NCI-H2196 treated with DMSO at 0.1 percent for 48 hours (cell line): ENCODE data around the gene EOLA1.
"Not testable (repeated sequence)": the region's sequence is repeated elsewhere in the genome, so short reads cannot be mapped to it uniquely, and the experiment has no call there.

Experiments used
- DNase-seq: peaks from one replicate; lab custom pipeline; 2025; ENCODE audit not compliant: unreplicated experiment; lab: John Stamatoyannopoulos, UW

Gene EOLA1

DNA sequence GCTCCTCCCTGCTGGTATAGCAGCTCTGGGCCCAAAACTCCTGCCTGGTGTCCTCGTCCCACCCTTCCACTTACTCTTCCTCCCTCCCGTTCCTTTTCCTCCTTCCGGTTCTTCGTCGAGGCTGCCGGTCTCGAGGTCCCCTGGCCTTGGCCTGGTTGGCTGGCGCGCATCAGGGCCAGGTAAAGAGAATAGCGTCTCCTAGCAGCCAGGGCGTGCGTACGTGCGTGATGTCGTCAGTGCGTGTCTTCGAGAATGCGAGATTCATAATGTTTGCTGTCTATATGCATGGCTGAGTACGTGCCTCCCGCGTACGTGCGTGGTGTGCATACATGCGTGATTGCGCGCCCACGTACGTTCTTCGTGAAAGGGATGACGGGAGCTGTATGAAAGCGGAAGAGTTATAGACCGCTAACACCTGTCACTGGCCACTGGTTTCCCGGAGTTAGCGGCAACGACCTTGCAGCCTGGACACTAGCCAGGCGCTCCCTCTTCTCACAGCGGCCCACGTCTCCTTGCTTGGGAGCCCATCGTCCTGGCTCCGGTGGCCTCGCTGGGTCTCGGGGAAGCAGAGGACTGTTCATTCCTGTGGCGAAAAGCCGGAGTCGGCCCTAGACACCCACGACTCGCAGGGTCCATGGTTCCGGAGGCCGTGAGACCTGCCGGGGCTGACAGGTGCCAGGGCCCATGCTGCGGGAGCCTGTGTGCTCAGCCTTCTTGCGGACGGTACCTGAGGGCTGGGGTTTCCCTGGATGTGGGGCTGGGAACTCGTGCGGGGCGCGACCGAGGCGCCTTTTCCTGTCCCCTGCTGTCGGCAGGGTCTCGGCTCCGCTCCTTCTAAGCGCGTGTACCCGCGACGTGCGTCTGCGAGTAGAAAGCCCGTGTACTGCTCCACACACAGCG is at the start of gene EOLA1:
Gene EOLA1, plus strand, starts transcription at position 392 of the 900 bp plus-strand sequence. CDS start 4,619 bp downstream, outside the sequence.
- peak; percentile 86 for DNase-seq

- no peak for DNase-seq
These were observed 49.0 kb upstream of the EOLA1 start for GRCh38 chrX:149491812-149492211.

- DNase-seq, result no peak
These were observed 46.9 kb upstream of the EOLA1 start for GRCh38 chrX:149493567-149494562.

DNA sequence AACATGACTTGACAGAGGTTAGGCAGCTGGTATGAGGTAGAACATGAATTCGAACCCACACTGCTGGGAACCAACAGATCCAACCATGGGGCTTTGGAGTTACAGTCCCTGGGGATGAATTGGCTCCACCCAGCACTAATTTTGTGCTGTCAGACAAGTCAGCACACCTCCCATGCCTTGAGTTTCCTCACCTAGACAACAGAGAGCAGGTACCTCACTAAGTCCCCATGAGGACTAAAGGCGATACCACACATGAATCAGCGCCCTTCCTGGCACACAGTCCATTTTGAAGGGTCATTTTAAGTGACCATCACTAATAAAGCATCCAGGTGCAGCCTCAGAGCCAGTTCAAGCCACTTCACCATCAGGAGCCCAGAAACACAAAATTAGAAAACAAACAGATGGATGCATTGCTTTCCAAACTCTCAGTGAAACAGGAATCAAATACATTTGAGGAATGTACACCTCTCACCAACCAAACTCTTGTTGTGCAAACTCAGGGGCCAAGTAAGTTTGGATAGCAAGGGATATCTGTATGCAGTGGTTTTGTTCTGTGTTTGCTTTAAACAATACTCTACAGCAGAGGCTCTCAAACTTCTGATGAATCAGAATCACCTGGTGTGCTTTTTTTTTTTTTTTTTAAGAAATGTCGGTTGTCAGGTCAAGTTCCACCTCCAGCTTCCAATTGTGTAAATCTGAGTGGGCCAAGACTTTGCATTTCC is 45.8 kb upstream of the EOLA1 start:
- no peak for DNase-seq

- DNase-seq, result no peak
These were observed 45.2 kb upstream of the EOLA1 start for GRCh38 chrX:149495573-149496071.

GRCh38 chrX:149497054-149497453 is 43.8 kb upstream of the EOLA1 start:
- DNase-seq, result no peak

DNA sequence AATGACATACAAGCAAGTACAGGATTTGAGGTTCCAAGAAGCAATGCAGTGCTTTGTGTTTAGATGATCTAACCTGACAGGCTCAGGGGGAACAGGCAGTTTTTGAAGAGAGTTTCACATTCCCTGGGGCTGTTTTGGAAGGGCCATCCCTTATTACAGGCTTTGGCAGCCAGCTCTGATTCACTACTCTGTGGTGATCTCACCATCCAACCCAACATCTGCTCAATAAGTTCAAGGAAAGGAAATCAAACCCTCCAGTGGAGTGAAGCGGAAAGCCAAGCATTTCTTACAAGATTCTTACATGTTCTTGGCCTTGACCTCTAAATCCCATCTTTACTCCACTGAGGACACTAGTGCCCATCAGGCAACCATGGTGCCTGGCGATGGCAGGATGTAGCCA is 43.2 kb upstream of the EOLA1 start:
- DNase-seq, result no peak

- DNase-seq, result no peak
These were observed 42.0 kb upstream of the EOLA1 start for GRCh38 chrX:149498767-149499166.

GRCh38 chrX:149499766-149500165 is 41.0 kb upstream of the EOLA1 start:
- DNase-seq, result no peak

DNA sequence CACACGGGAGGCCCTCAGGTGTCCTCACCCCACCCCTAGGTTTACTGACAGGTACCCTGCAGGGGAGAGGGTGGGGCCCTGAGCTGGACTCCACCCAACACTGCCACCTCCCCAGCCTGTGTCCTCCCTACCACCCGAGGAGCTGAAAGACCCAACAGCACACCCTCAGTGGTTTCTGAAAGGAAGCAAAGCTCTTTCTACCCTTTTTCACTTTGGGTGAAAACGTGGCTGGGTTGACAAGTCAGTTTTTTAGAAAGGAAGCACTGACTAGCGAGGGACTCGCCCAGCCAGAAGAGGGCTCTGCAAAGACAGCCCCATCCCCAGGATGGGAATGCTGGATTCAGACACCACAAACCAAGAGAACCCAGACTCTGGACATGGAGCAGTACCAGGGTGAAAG is 37.9 kb upstream of the EOLA1 start:
- DNase-seq, result not testable (repeated sequence)

- not testable (repeated sequence) for DNase-seq
These were observed 37.4 kb upstream of the EOLA1 start for GRCh38 chrX:149503446-149503845.

DNA sequence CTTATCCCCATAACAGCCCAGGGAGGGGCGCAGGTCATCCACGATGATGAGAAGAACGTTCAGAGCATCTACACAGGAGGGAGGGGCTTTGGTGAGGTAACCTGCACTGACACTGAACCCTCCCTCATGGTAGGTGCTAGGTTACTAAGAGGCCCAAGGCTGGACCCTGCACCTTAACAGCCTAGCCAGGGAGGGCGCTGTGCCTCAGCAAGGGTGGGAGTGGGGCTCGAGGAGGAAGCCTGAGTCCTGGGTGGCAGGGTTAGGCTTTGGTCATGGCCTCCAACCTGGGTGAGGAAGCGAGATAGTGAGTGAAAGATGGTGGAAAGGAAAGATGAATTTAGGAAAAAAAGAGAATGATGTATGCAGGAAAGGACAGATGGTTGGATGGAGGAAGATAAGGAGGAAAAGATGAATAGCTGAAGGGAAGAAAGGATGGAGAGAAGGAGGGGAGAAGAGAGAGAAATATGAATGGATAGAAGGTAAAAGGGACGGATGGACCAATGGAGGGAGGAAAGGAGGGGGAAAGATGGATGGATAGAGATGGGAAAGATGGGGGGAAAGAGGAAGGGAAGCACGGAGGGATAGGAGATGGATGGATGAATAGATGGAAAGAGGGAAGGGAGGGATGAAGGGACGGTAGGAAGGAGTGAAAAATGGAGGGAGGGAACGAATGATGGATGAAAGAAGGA is 36.4 kb upstream of the EOLA1 start:
- DNase-seq, result peak; percentile 2

- peak; percentile 45 for DNase-seq
These were observed 35.7 kb upstream of the EOLA1 start, which contains the start of gene IDS for GRCh38 chrX:149504915-149505651. Gene IDS, minus strand, starts transcription at chrX:149505306. Its CDS starts 169 bp downstream, at chrX:149505137.

- DNase-seq, result no peak
These were observed 35.1 kb upstream of the EOLA1 start for GRCh38 chrX:149505671-149506070.

GRCh38 chrX:149506349-149506748 is 34.5 kb upstream of the EOLA1 start:
- DNase-seq, result no peak

DNA sequence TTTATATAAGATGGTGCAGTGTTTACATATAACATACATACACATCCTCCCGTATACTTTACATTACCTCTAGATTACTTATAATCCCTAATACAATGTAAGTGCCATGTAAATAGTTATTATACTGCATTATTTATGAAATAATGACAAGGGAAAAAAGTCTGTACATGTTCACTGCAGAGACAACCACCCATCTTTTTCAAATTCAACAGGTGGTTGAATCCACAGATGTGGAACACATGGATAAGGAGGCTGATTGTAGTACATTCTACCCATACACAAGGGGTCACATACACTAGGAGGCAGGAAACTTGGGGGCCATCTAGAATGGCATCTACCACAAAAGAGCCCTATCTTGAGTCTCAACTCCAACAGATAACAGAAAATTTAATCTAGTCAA is 32.3 kb upstream of the EOLA1 start:
- no peak for DNase-seq

DNA sequence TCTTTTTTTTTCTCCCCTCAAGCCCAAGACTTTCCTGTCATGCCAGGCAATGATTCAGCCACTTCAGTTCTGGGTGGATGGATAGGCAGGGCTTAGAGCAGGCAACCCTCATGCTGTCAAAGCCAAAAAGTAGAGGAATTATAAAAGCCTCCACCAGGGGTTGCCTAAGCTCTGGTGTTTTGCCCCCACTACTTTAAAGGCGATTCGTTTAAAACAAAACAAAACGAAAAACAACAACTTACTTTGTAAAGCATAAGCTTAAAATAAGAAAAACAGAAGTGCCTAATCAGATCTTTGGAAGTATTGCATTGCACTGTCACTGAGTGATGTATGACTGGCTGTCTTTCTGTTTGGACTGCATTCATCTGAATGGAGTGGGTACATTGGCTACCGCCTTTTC is 30.4 kb upstream of the EOLA1 start:
- DNase-seq, result no peak

DNA sequence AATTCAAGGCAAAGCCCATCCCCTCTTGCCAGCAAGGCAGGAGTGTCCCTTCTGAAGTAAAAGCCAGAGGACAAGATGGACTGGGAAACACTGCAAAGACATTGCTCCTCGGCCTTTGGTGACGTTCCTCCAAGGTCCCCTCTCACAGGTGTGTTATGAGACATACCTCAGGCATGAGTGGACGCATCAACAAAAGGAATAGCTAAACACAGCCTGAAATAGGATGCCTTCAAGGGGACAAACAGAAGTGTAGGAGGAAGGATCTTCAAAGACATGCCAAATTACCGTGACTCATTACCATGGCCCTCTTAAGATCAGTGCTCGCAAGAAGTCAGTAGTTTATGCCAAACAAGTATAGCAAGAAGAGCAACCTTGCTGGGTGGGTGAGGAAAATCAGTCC is 29.7 kb upstream of the EOLA1 start:
- no peak for DNase-seq

GRCh38 chrX:149512225-149512885 is 28.5 kb upstream of the EOLA1 start:
- peak; percentile 25 for DNase-seq
